Right renal cortex interstitium (tissue), 3 donors: ENCODE results near the gene GUCA2B. TPM values are rescaled to one million over a fixed set of nuclear protein-coding genes. Genes with fewer than 3 reads are reported as not detected.

Source experiments
- DNase-seq, 3 donors: peaks; one replicate each; pipeline ENCODE4 v3.0.0-alpha.2; 2013; ENCODE audit warnings: low read depth in 3 of 3, low spot score in 2 of 3
- polyA plus RNA-seq, 3 donors: library from polyadenylated mRNA; unstranded; fragments of 120-200 nt; gene quantifications; one replicate each; pipeline ENCODE4 v1.2.1, GENCODE V29; 2013; ENCODE audit not compliant: insufficient read length in 3 of 3

GUCA2B gene
- polyA plus RNA-seq, 3 donors = not detected

DNA sequence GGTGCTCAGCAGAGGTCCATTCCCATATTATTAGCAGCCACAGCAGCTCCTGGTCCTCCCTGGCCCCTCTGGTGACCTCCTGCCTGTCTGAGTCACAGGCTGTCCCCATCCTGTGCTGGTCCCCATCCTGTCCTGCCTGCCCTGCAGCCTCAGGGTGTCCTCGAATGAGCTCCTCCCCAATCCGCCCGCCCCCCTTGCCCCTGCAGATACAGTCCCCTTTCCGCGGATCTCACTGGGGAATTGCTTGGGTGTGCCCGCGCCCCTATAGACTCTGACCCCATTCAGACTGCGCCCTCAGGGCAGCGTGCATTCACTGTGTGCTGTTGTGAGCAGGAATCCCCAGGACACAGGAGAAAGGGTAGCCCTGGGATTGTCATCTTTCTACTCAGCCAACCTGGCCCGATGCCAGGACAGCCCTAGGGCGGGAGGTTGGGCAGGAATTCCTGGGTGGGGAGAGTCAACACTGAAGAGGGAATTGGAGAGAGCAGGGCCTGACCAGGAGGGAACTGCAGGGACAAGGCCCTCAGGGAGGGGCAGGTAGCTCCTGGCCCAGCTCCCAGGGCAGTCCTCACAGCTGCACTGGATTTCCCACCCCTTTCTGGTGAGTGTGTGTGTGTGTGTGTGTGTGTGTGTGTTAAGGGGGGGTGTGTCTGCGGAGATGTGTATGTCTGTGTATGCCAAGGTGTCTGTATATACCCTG is 12.5 kb downstream of the GUCA2B start:
- no peak for DNase-seq

DNA sequence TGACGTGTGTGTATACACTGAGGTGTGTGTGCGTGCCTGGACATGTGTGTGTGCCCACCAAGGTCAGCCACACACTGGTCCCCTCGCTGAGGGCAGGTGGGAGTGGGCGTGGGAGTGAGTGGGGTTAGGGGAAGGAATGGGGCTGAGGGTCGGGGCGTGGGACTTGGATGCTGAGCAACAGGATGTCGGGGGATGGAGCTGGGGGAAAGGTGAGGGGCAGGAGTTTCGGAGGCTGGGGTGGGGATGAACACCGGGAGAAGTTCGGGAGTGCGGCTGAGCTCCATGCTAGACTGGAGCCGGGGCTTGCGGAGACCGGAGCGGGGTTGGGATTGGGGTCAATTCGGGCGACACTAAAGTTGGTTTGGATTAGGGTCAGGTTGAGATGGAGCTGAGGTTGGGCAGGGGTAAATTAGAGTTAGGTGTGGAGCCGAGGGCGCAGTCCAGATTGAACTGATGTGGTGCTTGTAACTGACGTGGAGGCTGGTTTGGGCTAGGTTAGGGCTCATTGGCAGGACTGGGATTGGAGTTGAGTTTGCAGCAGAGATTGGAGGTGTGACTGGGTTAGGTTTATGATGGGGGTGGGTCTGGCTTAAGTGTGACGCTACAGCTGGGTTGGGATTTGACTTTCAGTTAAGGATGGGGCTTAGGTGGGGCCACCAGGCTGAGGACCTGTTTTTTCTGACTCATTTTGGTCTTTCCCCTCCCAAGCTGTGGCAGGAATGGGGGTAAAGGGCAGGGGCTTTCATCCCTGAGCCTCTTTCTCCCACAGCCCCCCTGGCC is 14.6 kb downstream of the GUCA2B start:
- DNase-seq = no peak

DNA sequence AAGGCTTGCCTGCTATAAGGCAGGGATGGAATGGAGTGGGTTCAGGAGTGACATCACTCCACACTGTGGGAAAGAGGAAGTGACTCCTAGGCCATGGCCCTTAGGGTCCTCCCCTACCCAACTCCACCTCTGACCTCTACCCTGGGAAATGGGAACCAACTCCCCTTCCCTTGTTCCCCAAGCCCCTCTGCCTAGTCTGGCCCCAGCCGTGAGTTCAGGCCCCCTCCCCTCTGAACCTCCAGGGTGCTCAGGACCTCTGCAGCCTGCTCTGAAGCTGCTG is 15.1 kb downstream of the GUCA2B start:
- DNase-seq = no peak

DNA sequence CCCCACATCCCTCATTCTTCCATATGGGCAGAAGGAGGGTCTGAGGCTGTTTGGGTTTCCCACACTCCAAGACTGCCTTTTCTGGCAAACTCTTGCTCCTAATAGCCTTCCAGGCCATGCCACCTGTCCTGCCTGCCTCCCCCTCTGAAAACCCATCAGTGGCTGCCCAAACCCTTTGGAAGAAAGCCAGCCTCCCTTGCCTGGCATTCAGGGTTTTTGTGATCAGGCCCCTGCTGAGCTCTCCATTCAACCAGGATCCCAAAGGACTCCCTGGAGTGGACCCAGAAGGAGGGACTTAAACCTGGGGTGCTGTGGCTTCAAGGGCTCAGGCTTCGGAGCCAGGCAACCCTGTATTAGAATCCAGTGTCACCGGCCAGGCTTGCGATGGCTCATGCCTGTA is 15.6 kb downstream of the GUCA2B start:
- no peak for DNase-seq

DNA sequence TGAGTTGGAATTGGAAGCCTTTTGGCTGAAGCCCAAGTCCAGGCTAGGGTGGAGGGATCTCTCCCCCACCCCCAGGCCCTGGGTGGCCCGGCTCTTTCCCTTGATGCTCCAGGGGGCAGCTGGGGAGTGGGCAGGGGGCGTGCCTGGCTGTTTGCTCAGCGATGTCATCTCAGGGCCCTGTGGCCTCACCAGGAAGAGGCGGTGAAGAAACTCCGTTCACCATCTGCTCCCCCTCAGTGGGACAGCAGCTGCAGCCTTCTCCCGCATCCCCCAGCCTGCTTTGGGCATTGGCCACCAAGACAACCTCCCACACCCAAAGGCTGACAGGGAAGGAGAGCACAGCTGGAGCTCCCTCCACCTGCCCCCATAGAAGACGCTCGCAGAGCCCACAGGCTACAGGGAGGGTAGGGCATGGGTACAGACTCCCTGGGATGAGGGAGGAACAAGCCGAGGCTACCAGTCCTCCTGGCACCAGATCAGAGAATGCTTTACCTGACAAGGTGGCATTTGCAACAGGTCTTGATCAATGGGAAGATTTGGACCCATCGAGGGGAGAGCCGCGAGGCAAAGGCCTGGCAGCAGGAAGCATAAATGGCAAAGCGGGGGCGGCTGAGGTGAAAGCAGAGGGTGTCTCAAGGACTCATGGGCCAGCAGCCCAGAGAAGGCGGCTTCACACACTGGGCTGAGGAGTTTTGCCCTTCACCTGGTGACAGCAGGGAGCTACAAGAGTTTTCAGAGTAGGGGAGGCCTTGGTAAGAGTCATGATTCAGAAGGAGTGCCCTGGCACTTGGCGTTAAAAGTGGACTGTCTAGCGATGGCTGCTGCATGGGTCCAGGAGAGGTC is 17.8 kb downstream of the GUCA2B start:
- DNase-seq = no peak

DNA sequence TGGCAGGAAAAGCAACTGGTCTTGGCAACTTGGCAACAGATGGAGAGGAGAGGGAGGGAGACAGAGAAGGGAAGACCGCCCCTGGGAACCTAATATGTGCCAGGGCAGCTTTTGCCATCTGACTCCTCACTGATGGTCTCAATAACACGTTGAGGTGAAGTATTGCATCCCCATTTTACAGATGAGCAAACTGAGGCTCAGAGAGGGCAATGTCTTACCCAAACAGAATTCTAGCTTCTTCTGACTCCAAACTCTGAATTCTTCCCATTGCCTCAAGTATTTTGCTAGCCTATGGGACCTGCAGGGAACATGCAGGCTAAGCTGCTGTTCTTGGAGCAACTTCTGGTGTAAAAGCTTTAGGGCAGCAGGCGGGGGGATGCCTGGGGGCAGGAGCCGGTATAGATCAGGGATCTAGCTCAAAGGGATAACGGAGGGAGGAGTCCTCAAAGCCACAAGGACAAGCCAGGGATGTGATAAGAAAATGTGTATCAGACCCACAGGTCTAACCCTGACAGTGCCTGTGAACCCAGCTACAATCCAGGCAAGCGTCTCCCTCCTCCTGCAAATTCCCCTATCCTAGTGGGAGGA is 18.6 kb downstream of the GUCA2B start:
- no peak for DNase-seq

DNA sequence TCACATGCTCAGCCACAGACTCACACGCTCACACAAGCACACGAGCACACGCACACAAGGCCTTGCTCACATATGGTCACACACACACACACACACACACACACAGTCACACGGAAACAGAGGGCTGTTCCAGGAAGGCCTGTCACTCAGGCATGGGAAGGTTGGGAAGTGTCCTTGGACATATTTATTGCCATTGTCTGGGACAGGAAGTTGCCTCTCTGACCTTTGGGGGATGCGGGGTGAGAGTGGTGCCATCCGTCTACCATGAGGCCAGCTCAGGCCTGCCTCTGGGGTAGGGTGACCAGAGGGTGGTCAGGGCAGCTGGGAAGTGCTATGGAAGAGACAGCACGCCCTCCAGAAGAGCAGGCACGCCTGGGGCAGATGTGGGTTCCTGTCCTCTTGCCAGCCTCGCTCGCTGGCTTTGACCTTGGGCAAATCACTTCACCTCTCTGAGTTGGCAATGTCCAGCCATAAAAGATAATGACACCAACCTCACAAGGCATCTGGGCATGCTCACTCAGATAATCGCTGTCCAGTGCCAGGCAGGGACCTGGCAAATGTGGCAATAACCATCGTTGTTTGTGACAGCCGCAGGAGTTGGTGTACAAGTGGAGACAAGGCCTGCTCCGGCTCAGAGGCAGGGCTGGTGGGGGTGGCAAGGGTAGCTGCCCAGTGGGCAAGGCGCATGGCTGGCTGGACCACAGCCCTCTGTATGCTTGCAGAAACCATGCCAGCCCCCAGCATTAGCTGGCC is 19.3 kb downstream of the GUCA2B start:
- DNase-seq = no peak

DNA sequence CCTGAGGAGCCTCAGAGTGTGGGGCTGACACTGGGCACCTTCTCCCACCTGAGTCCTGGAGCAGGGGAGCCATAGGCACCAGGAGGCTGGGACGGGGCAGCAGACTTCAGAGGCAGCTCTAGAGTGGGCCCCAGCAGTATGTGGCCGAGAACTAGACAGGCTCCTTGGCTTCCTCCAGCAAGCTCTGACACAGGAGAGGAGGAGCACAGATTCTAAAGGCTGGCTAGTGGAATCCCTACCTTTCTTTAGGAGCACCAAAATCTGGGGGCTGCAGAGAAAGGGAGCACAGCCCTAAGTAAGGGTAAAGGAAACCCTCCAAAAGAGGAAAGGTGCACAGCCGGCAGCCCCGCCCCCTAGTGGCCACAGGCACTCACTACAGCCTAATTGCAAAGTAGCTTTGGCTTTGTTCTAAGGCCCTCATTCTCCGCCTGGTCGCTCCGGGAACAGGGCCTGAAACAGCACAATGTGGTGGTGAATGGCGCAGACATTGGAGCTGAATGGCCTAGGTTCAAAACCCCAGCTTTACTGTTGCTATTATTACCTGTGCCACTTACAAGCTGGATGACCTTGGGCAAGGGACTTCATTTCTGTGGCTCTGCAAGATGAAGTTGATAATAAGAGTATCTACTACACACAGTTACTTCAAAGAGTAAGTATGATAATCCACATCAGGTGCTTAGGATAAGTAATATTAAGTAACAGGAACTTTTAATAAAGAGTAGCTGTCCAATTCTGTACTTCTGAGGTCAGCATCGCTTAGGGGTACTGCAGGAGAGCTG is 20.1 kb downstream of the GUCA2B start:
- DNase-seq = no peak

DNA sequence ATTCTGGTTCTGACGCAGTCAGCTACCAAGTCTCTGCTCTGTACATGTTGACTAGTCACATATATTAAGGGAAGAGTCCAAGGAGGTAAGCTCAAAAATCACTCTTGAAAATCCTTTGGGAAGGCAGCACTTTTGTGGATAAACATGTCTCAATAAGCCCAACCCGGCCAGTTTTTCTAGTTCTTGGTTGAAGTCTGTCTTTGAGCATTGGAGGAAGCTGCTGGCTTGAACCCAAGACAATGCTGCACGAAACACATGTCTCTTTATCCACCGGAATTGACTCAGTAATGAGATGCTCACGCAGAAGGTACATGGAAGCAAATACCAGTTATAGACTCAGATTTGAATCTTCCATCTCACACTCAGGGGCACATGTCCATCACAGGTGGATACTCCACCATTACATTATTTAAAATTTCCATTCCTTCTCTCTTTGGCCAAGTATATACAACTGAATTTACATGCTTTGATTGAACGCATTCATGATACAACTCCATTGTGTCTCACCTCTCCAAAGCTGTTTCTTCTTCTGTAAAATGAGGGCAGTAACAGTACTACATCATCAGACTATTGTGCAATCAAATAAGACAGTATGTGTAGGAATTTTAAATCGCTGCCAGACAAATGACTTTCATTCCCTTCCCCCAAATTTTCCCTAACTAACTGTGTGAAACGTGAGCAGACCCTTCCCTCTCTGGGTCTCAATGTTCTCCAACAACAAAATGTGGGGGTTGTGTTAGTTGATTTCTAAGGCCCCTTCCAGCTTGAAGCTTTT is 20.9 kb downstream of the GUCA2B start:
- DNase-seq = no peak

DNA sequence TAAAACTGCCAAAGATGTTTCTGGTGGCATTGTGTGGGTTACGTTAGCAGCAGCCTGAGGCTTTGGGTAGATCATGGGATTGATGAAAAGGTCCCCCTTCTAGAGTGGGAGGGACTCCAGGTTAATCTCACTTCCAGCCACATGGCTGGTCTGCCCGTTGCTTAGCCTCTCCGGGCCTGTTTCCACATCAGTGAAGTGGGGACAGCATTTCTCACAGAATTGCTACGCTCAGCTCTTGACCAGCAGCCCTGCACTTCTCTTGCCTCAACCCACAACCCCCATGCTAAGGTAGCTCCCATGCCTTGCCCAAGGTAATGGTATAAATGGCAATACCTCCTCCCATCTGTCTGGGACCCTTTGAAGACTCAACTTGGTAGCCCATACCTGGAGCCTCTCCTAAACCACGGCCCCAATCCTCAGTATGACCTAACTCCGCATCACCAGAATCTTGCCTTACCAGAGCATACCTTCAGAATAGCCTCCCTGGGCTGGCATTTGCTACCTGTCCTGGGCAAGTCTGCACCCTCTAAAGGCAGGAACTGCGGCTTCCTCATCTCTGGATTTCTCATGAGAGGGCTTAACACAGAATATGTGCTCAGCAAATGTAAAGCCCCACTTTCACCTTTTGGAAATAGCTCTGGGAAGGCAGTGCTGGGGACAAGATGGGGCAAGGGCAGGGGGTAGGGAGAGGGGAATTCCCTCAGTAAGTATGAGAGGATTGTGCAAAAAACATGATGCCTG is 22.3 kb downstream of the GUCA2B start:
- DNase-seq = no peak

DNA sequence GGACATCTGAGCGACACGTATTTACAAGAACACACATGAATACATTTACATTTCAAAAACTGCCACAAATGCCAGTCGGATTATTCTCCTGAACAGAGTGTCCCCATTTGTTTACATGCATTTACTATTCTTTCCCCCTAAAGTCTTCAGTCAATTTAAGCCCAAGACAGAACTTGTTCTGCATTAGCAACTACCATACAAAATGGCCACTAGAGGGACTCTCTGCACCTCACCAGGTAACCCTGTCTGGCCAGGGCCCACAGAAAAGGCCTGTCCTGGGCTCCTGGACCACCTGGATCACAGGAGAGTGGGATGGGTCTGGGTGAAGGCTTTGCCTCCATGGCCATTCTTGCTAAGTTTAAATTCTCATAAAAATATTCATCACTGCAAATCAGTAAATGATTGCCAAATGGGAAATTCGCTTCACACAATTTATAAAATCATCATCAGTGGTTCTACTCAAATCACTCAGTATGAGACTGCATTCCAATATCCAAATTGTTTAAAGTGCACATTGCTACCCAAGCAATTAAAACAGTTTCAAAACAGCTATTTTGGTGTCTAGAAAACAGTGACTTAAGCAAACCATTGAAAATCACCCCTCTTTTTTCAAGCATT is 23.8 kb downstream of the GUCA2B start:
- DNase-seq = no peak

DNA sequence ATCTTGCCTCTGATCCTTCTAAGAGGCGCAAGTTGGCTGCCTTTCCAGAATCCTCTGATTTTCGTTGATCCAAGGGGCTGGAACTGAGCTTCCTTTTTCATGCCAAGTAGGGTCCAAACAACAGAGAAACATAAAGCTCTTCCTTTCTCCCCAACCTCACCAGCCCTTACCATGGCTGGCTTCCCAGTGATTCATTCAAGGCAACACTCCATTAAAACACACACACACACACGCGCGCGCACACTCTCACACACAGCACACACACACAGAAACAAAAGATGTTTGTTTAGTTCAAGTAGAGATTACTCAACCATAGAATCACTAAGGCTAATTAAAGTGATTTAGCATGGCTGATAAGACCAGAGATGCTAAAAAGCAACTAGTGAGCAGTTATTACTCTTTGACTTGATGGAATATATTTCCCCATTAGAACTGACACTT is 24.4 kb downstream of the GUCA2B start:
- DNase-seq = no peak

DNA sequence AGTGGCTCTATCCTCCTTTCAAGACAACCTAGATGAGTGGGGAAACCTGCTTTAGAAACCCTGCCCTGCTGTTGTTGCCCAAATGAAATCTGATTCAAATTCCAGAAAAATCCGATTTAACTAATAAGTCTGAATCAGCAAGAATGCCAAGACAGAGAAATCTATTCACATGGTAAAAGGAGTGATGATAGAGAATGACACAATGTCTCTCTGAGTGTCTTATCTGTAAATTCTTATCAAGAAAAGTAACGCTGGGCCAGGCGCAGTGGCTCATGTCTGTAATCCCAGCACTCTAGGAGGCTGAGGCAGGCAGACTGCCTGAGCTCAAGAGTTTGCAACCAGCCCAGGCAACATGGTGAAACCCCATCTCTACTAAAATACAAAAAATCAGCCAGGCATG is 25.0 kb downstream of the GUCA2B start:
- DNase-seq = no peak

DNA sequence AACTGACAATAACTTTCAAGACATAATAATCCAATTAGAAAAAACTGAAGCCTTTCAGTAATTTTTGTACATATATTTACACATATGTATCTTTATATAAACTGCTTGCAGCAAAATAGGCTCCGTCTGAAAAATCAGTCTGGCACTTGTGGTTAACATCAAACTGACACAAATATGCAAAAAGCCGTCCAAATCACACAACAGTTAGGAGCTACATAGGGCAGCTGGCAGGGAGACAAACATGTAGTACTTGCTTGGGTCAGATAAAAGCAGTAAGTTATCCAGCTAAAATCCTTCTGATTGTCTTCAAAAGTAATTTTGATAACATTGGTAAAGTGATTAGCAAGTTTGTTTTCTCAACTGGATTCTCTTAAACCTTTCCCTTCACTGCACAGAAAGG is 26.1 kb downstream of the GUCA2B start:
- no peak for DNase-seq

DNA sequence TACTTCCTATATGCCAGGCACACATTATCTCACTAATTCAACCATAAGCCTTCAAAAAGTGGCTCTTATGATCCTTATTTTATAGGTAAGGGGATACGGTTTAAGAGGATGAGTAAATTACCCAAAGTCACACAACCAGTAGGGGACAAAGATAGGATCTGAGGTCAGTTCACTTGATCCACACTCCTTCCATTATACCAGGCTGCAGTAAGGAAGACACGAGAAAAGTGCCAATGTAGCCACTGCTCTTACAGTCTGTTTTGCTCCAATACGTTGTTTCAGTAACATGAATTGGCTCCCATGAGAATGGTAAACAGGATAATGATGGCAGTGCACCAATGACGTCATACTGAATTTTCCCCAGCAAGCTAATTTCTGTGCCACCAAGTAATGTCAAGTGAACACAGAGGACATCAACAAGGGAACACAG is 26.7 kb downstream of the GUCA2B start:
- DNase-seq = no peak

DNA sequence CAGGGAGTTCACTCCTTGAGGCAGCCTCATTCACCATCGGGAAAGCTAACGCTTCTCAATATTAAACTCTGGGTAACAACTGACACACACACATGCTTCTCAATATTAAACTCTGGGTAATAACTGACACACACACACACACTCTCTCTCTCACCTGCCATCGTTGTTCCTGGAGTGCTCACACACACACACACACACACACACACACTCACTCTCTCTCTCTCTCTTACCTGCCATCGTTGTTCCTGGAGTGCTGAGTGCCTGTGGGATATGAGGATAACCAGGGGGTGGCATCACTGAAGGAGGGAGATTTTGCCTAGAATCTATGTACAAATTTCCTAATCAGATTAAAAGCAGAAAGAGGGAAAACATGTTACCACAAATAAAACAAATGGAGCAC is 28.5 kb downstream of the GUCA2B start:
- no peak for DNase-seq

DNA sequence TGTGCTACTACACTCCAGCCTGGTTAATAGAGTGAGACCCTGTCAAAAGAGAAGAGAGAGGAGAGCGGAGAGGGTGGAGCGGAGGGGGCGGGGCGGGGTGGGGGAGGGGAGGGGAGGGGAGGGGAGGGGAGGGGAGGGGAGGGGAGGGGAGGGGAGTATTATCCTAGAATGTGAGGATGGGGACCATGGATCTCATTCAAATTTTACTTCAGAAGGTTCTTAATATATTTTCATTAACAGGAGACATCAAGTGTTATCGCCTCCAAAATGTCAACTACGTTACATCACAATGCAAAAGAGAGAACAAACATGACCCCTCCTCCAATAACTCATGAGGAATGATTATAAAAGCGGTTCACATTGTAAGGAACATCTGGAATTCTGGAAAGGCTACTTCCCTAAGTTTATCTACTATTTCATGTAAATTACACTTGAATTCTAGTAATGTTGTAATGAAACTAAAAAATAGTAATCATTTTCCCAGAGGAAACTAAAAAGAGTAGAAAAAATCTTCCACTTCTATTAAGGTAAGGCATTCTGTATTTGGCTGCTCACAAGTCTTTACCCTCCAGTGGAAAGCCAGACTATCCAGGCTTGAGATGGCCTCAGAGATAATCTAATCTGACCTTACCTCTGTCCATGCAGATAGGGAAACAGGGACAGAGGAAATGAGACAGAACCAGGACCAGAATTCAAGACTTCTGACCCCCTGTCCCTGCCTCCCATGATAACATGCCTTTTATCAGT is 30.2 kb downstream of the GUCA2B start:
- DNase-seq = no peak
